ENCODE data around the gene ZNF280B. TPM values are rescaled to one million over a fixed set of nuclear protein-coding genes. Genes with fewer than 3 reads are reported as not detected.
"Not testable (repeated sequence)": the region's sequence is repeated elsewhere in the genome, so short reads cannot be mapped to it uniquely, and the experiment has no call there.

ZNF280B gene
- total RNA-seq, 2 donors from 2014 or later, result 0.92 to 1.4 TPM

DNA sequence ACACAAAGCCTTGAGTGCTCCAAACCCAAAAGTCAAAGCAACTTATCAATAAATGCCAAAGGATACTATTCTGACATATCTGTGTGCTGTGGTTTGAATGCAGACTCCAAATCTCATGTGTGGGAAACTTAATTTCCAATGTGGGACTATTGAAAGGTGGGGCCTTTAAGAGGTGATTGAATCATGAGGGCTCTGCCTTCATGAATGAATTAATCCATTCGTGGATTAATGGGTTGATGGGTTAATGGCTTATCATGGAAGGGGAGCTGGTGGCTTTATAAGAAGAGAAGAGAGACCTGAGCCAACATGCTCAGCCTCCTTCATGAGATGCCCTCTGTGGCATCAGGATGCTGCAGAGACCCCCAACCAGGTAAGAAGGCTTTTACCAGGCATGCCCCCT lies 28.4 kb upstream of the ZNF280B start:
- intact Hi-C loops (cut with DNase I, micrococcal nuclease), result no loop called here
- no peak for ATAC-seq
- DNase-seq, result no peak

- intact Hi-C loops (cut with DNase I, micrococcal nuclease), result no loop called here
- no peak for ATAC-seq
- no peak for DNase-seq
These were observed 28.0 kb upstream of the ZNF280B start for GRCh38 chr22:22536515-22536914.

GRCh38 chr22:22535662-22536061 lies 27.1 kb upstream of the ZNF280B start:
- intact Hi-C loops (cut with DNase I, micrococcal nuclease), result no loop called here
- no peak for ATAC-seq

GRCh38 chr22:22534604-22535415 lies 26.3 kb upstream of the ZNF280B start:
- ATAC-seq, result no peak
- DNase-seq, result no peak
- intact Hi-C loops (cut with DNase I, micrococcal nuclease), result no loop called here

More at GRCh38 chr22:22535662-22536061, 27.1 kb upstream of the ZNF280B start:
- no peak for DNase-seq

DNA sequence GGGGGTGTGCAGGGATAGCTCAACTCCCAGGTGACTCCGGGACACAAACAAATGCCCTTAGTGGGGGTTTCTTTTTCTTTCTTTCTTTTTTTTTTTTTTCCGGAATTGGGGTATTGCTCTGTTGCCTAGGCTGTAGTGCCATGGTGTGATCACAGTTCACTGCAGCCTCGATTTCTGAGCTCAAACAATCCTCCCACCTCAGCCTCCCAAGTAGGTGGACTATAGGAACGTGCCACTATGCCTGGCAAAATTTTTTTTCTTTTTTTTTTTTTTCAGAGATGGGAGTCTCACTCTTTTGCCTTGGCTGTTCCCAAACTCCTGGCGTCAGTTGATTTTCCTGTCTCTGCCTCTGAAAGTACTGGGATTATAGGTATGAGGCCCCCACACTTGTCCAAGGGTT lies 25.3 kb upstream of the ZNF280B start:
- DNase-seq (no peak), ATAC-seq (no peak)
- intact Hi-C loops (cut with DNase I, micrococcal nuclease), result no loop called here

DNA sequence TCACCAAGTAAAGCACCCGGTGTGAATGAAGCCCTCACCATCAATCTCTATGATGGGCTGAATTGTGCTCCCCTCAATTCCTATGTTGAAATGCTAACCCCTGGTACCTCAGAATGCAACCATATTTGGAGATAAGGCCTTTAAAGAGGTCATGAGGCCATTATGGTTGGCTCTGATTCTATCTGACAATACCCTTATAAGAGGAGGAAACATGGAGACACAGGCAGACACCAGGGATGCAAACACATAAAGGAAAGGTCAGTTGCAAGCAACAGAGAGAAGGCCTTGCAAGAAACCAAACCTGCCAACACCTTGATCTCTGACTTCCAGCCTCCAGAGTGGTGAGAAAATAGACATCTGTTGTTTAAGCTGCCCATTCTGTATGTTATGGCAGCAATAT lies 24.9 kb upstream of the ZNF280B start:
- DNase-seq, result no peak
- intact Hi-C loops (cut with DNase I, micrococcal nuclease), result no loop called here
- ATAC-seq, result no peak

DNA sequence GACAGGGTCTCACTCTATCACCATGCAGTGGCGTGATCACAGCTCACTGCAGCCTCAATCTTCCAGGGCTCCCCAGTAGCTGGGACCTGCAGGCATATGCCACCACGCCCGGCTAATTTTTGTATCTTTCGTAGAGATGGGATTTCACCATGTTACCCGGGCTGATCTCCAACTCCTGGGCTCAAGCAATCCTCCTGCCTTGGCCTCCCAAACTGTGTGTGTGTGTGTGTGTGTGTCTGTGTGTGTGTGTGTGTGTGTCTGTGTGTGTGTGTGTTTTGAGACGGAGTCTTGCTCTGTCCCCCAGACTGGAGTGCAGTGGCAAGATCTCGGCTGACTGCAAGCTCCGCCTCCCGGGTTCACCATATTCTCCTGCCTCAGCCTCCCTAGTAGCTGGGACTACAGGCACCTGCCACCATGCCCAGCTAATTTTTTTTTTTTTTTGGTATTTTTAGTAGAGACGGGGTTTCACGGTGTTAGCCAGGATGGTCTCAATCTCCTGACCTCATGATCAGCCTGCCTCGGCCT lies 24.1 kb upstream of the ZNF280B start:
- ATAC-seq; DNase-seq; intact Hi-C loops (cut with DNase I, micrococcal nuclease): not testable (repeated sequence)

GRCh38 chr22:22531770-22532546 lies 23.4 kb upstream of the ZNF280B start:
- DNase-seq (no peak), ATAC-seq (no peak)
- intact Hi-C loops (cut with DNase I, micrococcal nuclease), result no loop called here

DNA sequence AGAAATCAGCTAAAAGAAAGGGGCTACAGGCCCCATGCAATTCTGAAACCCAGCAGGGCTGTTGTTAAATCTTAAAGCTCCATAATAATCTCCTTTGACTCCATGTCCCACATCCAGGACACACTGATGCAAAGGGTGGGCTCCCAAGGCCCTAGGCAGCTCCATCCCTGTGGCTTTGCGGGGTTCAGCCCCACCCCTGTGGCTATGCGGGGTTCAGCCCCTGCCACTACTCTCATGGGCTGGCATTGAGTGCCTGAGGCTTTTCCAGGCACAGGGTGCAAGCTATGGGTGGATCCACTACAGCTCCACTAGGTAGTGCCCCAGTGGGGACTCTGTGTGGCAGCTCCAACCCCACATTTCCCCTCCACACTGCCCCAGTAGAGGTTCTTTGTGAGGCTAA lies 20.2 kb upstream of the ZNF280B start:
- intact Hi-C loops (cut with DNase I, micrococcal nuclease), result no loop called here
- DNase-seq, result no peak
- ATAC-seq, result no peak

- ATAC-seq, result no peak
- no peak for DNase-seq
- intact Hi-C loops (cut with DNase I, micrococcal nuclease), result no loop called here
These were observed 18.8 kb upstream of the ZNF280B start for GRCh38 chr22:22527312-22527711.

GRCh38 chr22:22526125-22526912 lies 17.8 kb upstream of the ZNF280B start:
- intact Hi-C loops (cut with DNase I, micrococcal nuclease), result no loop called here
- DNase-seq (no peak), ATAC-seq (no peak)

GRCh38 chr22:22523494-22523893 lies 15.0 kb upstream of the ZNF280B start:
- no peak for DNase-seq
- intact Hi-C loops (cut with DNase I, micrococcal nuclease), result no loop called here
- no peak for ATAC-seq

DNA sequence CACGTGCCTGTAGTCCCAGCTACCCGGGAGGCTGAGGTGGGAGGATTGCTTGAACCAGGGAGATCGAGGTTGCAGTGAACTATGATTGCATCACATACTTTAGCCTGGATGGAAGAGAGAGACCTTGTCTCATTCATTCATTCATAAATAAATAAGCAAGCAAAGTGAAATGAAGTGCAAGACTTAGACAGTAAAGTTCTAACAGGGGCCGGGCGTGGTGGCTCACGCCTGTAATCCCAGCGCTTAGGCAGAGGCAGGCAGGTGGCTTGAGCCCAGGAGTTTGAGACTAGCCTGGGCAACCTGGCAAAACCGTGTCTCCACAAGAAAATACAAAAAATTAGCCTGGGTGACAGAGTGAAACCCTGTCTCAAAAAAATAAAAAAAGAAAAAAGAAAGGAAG lies 13.1 kb upstream of the ZNF280B start:
- ATAC-seq, result no peak
- intact Hi-C loops (cut with DNase I, micrococcal nuclease), result no loop called here
- DNase-seq, result no peak

DNA sequence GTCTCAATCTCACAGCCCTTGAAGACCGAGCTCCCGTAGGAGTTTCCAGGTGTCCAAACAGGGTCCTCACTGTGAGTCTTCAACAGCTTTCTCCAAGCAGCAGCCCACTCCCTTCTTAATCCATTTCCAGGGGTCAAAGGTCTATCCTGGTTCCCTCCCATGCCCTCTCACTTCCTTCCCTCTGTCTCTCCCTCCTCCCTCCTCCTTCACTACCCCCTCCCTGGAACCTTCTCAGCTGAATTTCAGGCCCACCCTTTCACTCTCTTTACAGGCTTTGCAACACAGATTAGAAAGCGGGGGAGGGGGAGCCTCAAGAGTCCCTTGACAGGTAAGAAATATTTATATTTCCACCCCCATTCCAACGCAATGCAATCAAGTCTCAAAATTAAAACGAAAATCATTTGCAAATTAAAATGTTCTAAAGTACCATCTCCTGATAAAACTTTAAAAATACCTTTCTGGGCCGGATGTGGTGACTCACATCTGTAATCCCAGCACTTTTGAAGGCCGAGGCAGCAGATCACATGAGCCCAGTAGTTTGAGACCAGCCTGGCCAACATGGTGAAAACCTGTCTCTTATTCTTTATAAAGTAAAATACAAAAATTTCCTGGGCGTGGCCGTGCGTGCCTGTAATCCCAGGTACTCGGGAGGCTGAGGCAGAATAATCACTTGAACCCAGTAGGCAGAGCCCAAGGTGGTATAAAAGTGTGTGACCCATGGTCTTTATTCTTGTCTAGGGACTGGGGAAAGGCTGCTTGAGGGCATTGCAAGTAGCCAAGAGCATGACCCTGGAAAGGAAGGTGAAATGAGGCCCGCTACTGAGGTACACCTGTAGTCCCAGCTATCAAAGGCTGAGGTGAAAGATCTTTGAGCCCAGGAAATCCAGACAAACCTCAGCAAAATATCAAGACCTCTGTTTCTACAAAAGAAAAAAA lies 12.4 kb upstream of the ZNF280B start:
- DNase-seq (no peak), ATAC-seq (no peak)
- intact Hi-C loops (cut with DNase I, micrococcal nuclease), result no loop called here

- ATAC-seq, result no peak
- intact Hi-C loops (cut with DNase I, micrococcal nuclease), result no loop called here
- no peak for DNase-seq
These were observed 11.6 kb upstream of the ZNF280B start, which contains the start of gene ZNF280A for GRCh38 chr22:22520020-22520656. ZNF280A (minus strand) TSS chr22:22520270; CDS start chr22:22515630, 4,640 bp downstream.

DNA sequence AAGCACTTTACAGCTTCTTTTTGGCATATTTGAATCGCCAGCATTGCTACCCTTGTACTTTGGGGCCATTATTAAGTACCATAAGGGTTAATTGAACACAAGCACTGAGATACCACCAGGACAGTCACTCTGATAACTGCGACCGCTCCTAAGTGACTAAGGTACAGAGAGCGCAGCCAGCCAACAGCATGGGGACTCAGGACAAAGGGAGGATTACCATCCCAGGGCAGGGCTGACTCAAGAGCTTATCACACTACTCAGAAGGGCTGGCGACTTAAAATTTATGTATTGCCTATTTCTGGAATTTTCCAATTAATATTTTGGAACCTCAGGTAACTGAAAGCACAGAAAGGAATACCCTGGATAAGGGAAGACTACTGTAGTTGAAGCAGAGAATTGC lies 11.0 kb upstream of the ZNF280B start:
- no peak for ATAC-seq
- intact Hi-C loops (cut with DNase I, micrococcal nuclease), result loop anchor here in 1 of 2 donors (10.0 kb wide), 1 partner anchor 55 kb away; no protein-coding TSS in a partner anchor
- no peak for DNase-seq

DNA sequence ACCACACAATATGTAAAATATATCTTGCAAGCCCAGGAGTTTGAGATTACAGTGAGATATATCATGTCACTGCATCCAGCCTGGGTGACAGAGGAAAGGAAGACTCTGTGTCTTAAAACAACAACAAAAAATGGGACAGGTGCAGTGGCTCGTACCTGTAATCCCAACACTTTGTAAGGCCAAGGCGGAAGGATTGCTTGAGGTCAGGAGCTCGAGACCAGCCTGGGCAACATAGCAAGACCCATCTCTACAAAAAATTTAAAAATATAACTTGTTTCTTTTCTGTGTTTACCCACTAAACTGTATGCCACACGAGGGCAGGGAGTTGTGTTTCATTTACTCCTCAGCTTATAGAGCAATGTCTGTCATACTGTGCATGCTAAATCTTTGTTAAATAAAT lies 8.4 kb upstream of the ZNF280B start:
- intact Hi-C loops (cut with DNase I, micrococcal nuclease), result loop anchor here in 1 of 2 donors (10.0 kb wide), 1 partner anchor 58 kb away; no protein-coding TSS in a partner anchor
- no peak for ATAC-seq
- DNase-seq, result no peak

Data from left colon (tissue), 2 donors.